Thoracic aorta (tissue), 2 donors: ENCODE data around the gene TDRD7. TPM values are rescaled to one million over a fixed set of nuclear protein-coding genes. Genes with fewer than 3 reads are reported as not detected.

Experiments
- ATAC-seq: fragments of 150-250 bp; one replicate; pipeline ENCODE4 v1.8.0; 2017; ENCODE audit warnings: low read depth; ENCODE audit not compliant: insufficient number of reproducible peaks, low FRiP score
- DNase-seq: peaks from one replicate; pipeline ENCODE4 v3.0.0-alpha.2; 2020; ENCODE audit warnings: low spot score
- H3K27ac ChIP-seq, 2 donors: fragments of 200-600 bp; sonication (generic); 1 replicate in 1 of 2; 2 replicates in 1 of 2; pipeline ENCODE4 v1.5.1; 2016; ENCODE audit warnings: mild to moderate bottlenecking in 2 of 2, moderate library complexity in 2 of 2
- H3K27me3 ChIP-seq: fragments of 200-600 bp; sonication (generic); replicated peaks from 2 replicates; pipeline ENCODE4 v1.6.0; 2016; ENCODE audit warnings: mild to moderate bottlenecking; ENCODE audit not compliant: insufficient read depth
- H3K36me3 ChIP-seq: fragments of 200-600 bp; sonication (generic); one replicate; pipeline ENCODE4 v1.5.1; 2016
- H3K4me1 ChIP-seq, 2 donors: fragments of 200-600 bp; sonication (generic); 1 replicate in 1 of 2; 2 replicates in 1 of 2; pipeline versions ENCODE4 v1.5.1 to v1.6.0; 2016; ENCODE audit warnings: low read depth in 2 of 2, mild to moderate bottlenecking in 1 of 2; ENCODE audit not compliant: control insufficient read depth in 1 of 2
- H3K4me3 ChIP-seq: fragments of 200-600 bp; sonication (generic); 2 replicates; pipeline ENCODE4 v1.5.1; 2016; ENCODE audit warnings: mild to moderate bottlenecking
- H3K9me3 ChIP-seq: fragments of 200-600 bp; sonication (generic); 2 replicates; pipeline ENCODE4 v1.5.1; 2016
- total RNA-seq, 2 donors: library from RNA; depleted of rRNA; stranded (reverse); fragments of >200 nt; gene quantifications; one replicate each; pipeline versions ENCODE4 v1.1.0 to v1.2.3, GENCODE V29; 2016
- TF ChIP-seq, protein P1 (sequence below): fragments of 200-600 bp; sonication (generic); IDR thresholded peaks from one replicate; pipeline ENCODE4 v1.5.1; 2019; ENCODE audit warnings: antibody characterized with exemption

Gene TDRD7
- total RNA-seq, 2 donors from 2014 or later = 13.9 to 16.2 TPM

DNA sequence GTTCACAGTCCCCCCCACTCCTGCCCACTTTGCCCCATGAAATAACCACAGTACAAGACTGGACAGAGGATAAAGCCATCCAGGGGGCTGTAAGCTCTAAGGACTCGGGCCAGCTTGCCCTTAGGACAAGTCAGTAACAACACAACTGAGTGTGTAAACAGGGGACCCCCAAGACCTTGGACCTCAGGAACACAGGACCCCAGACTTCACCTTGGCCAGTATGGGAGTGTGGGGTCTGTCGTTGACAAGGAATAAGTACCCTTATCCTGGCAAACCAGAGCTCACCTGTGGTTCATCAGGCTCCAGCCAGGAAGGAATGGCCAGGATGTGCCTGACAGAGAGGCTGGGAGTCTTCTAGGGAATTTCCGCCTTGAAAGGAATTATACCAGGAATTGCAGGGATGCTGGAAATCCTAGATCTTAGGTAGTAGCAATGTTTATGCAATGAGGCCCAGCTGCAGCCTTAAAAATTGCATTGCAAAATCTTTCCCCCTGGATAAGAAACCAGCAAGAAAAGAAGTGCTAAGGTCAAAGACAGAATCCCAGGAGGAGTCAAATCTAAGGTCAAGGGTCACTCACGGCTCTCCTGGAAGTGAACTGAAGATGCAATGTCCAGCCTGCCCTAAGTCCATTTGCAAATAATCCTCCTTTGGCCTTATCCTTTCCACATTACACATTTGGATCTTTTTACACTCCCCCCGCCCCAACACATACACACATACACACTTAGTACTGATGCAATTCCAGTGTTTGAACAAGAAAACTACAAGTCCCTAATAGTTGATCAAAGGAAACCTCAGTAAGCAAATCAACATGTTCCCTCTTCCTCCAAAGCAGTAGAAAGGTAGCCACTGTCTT, 27.3 kb upstream of the TDRD7 start:
- no peaks in the 10 kb centered on the region for H3K36me3 ChIP-seq
- TF ChIP-seq, protein P1, sequence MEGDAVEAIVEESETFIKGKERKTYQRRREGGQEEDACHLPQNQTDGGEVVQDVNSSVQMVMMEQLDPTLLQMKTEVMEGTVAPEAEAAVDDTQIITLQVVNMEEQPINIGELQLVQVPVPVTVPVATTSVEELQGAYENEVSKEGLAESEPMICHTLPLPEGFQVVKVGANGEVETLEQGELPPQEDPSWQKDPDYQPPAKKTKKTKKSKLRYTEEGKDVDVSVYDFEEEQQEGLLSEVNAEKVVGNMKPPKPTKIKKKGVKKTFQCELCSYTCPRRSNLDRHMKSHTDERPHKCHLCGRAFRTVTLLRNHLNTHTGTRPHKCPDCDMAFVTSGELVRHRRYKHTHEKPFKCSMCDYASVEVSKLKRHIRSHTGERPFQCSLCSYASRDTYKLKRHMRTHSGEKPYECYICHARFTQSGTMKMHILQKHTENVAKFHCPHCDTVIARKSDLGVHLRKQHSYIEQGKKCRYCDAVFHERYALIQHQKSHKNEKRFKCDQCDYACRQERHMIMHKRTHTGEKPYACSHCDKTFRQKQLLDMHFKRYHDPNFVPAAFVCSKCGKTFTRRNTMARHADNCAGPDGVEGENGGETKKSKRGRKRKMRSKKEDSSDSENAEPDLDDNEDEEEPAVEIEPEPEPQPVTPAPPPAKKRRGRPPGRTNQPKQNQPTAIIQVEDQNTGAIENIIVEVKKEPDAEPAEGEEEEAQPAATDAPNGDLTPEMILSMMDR = no peak
- H3K27ac ChIP-seq = no peak overlapping the region
- no peak overlapping the region for H3K4me3 ChIP-seq
- no peaks in the 10 kb centered on the region for H3K9me3 ChIP-seq
- no peaks in the 10 kb centered on the region for H3K4me1 ChIP-seq
- H3K27me3 ChIP-seq = no peaks in the 10 kb centered on the region
- no peak for DNase-seq
- ATAC-seq = no peak

DNA sequence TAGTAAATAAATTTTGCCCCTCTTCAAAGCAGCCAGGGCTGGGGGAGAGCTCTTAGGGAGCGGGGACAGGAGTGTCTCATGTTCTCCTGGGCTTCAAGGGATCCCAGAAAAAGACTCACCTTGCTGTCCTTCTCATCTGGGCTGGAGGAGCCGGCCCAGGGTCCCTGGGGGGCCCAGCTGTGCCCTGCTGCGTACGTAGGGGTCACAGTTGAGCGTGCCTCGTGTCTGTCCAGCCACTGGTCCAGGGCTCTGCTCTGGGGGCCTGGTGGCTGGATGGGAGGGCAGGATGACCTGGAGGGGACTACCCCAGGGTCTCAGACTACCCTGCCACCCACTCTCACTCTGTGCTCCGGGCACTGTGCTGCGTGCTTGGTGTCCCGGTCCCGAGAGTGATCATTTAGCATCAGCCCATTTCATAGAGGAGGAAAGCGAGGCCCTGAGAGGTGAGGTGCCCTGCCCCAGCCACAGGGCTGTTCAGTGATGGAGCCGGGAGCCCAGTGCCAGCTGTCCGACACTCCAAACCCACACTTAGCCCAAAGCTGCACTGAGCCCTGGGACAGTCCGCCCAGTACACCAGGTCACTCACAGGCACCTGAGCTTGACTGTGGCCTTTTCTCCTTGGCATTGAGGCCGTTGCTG, 26.2 kb upstream of the TDRD7 start:
- Histone ChIP-seq H3K4me3 (no peak overlapping the region), H3K27ac (no peak overlapping the region), H3K27me3 (no peaks in the 10 kb centered on the region), H3K36me3 (no peaks in the 10 kb centered on the region), H3K9me3 (no peaks in the 10 kb centered on the region), H3K4me1 (no peaks in the 10 kb centered on the region)
- TF ChIP-seq, protein P1 = no peak
- ATAC-seq (no peak), DNase-seq (no peak)

DNA sequence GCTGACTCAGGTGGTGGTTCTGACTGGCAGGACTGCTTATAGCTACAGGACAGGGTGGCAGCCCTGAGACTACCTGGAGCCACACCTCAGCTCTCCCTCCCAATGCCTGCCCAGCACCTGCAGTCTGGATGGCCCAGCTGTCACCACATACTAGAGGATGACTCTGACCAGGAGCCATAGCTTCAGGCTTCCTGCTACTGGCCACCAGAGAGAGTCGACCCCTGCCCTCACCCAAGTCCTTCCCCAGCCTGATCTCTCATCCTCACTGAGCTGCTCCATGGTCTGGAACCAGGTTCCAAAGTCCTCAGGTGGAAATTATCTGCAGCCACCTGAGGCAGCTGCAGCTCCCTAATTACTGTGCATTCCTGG, 25.6 kb upstream of the TDRD7 start:
- H3K27me3 ChIP-seq = no peaks in the 10 kb centered on the region
- no peaks in the 10 kb centered on the region for H3K9me3 ChIP-seq
- H3K36me3 ChIP-seq = no peaks in the 10 kb centered on the region
- H3K4me1 ChIP-seq = no peaks in the 10 kb centered on the region
- H3K4me3 ChIP-seq = no peak overlapping the region
- TF ChIP-seq, protein P1 = no peak
- DNase-seq (no peak), ATAC-seq (no peak)
- no peak overlapping the region for H3K27ac ChIP-seq

DNA sequence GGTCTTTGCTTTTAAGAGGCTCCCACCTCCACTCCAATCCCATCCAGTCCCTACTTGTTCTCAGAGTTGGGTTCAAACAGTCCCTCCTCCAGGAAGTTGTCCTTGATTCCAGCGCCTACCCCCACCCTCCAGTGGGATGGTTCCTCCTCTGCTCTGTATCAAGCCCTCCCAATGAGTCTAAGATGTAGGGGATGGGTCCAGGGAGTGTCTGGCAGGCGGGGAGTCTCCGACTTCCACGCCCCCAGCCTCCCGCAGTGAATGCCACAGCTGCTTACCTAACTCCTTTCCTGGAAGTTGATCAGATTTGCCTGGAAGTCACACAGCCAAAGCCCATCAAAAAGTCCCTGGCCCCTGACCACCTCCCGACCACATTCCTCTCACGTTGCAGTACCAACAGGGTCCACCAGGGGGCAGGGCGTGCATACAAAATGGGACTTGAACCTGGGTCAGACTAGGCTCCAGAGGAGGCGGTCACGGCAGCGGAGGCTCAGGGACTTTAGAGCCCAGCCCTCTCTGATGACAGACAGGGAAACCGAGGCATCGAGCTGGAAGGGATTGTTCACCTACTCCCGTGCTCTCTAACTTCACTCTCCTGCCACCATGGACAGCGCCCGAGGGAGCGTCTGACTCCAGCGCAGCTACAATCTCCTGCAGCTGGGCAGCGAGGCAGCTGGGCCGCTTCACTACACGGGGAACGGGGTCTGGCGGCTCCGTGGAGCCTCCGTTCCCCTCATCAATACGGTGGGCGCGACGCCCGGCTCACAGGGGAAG, 25.0 kb upstream of the TDRD7 start:
- TF ChIP-seq, protein P1 = peak; percentile 85
- Histone ChIP-seq H3K36me3 (no peaks in the 10 kb centered on the region), H3K9me3 (no peaks in the 10 kb centered on the region), H3K4me1 (no peaks in the 10 kb centered on the region), H3K27ac (no peak overlapping the region), H3K4me3 (no peak overlapping the region), H3K27me3 (no peaks in the 10 kb centered on the region)
- ATAC-seq = no peak
- DNase-seq = no peak

GRCh38 chr9:97387504-97387886, 24.4 kb upstream of the TDRD7 start:
- H3K36me3 ChIP-seq = no peaks in the 10 kb centered on the region
- ATAC-seq = no peak
- H3K4me3 ChIP-seq = no peak overlapping the region
- H3K27ac ChIP-seq = no peak overlapping the region
- no peaks in the 10 kb centered on the region for H3K9me3 ChIP-seq
- no peaks in the 10 kb centered on the region for H3K27me3 ChIP-seq
- DNase-seq = no peak
- TF ChIP-seq, protein P1 = no peak
- H3K4me1 ChIP-seq = no peaks in the 10 kb centered on the region
